SIG-M5 treated with dmso at 0.1 percent for 504 hours (cell line): Measurements from ENCODE around the gene LRRC9.

ENCODE experiments used
- DNase-seq: peaks from one replicate; lab custom pipeline; 2025; ENCODE audit not compliant: unreplicated experiment; lab: John Stamatoyannopoulos, UW

Gene LRRC9

DNA sequence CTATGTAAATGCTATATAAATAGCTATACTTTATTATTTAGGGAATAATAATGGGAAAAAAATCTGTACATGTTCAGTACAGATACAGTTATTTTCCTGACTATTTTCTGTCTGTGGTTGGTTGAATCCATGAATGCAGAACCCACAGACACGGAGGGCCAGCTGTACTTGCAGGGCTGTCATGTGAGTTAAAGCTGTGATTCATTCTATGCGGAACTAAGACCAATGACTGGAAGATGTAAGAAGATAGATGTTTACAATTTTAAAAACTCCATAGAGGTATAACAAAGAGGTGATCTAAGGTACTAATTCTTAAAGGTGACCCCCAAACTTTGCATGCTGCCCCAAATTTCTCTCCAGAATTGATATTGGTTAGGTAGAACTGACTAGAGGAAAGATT is 186.4 kb downstream of the LRRC9 start:
- DNase-seq, result no peak

DNA sequence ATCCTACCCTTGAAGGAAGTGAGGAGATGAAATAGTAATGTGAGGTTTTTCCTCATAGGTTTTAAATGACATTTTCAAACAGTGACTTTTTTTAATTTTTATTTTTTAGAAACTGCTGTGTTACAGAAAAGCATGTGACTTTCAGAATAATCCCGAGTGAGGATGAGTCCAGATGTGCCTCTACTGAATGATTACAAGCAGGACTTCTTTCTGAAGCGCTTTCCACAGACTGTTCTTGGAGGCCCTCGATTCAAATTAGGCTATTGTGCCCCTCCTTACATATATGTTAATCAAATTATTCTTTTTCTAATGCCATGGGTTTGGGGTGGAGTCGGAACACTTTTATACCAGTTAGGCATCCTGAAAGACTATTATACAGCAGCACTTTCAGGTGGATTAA is 187.5 kb downstream of the LRRC9 start:
- no peak for DNase-seq

DNA sequence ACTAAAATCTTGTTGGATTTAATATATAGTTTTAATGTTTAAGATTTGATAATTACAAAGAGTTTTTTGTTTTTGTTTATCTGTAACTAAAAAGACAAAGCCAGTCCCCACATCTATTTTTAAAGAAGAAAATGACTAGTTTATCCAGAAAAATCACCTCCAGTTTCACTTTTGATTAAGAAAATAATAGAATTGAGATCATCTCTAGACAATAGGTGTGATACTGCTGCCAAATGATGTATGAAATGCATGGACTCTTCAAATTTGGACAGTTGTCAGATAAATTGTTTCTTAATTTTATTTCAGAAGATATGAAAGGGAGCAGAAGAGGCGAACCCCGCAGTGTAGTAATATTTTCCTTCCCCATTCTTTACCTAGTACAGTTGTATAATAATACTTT is 191.8 kb downstream of the LRRC9 start:
- no peak for DNase-seq
